GM20000 (cell line): ENCODE measurements around the gene EDC4.

ENCODE experiments used
- DNase-seq: peaks from one replicate; pipeline ENCODE4 v3.0.0; 2012; ENCODE audit warnings: low spot score
- CTCF ChIP-seq: IDR thresholded peaks from 2 replicates; pipeline ENCODE4 v1.5.1; 2012; ENCODE audit warnings: mild to moderate bottlenecking, control low read depth; ENCODE audit errors: extremely low read depth, missing control alignments

EDC4 gene

GRCh38 chr16:67844497-67844896 is 28.4 kb upstream of the EDC4 start:
- no peak for DNase-seq
- TF ChIP-seq CTCF, result no peak

GRCh38 chr16:67845291-67846062 is 27.4 kb upstream of the EDC4 start:
- TF ChIP-seq CTCF, result no peak
- DNase-seq, result peak; percentile 34

GRCh38 chr16:67846063-67846319 is 26.9 kb upstream of the EDC4 start:
- peak; percentile 19 for DNase-seq
- TF ChIP-seq CTCF, result no peak

GRCh38 chr16:67846320-67847063 is 26.4 kb upstream of the EDC4 start, which contains the start of gene NUTF2:
TSS of gene NUTF2 (plus strand) at chr16:67846933. CDS start at chr16:67865131, 18,198 bp downstream.
- TF ChIP-seq CTCF, result no peak
- peak; percentile 98 for DNase-seq

GRCh38 chr16:67847064-67847861 is 25.6 kb upstream of the EDC4 start, which contains the start of gene CENPT:
TSS of gene CENPT (minus strand) at chr16:67847693. CDS start at chr16:67833859, 13,834 bp downstream.
- no peak for TF ChIP-seq CTCF
- peak; percentile 34 for DNase-seq

- no peak for DNase-seq
- no peak for TF ChIP-seq CTCF
Measured at GRCh38 chr16:67848118-67848517, 24.7 kb upstream of the EDC4 start.
